GM23338 (cell line): Measurements from ENCODE around the gene AASDHPPT.

Experiments
- CREB1 ChIP-seq: fragments of 250-450 bp; sonication (Bioruptor Pico); IDR thresholded peaks from 2 replicates; pipeline ENCODE4 v1.5.0; 2020; ENCODE audit warnings: low read depth, mild to moderate bottlenecking, moderate library complexity
- CTCF ChIP-seq, 2 experiments: fragments of 200-600 bp in 1 of 2; sonication (generic) in 1 of 2; conservative IDR thresholded peaks; 2 replicates each; pipeline versions ENCODE4 v1.5.1 to v1.6.1; 2016 to 2017; ENCODE audit warnings: antibody characterized with exemption in 2 of 2, low read depth in 2 of 2, mild to moderate bottlenecking in 2 of 2, moderate library complexity in 1 of 2
- ETS1 ChIP-seq: IDR thresholded peaks from 2 replicates; pipeline ENCODE4 v1.6.1; 2016; ENCODE audit warnings: antibody characterized with exemption
- EZH2 ChIP-seq: fragments of 200-600 bp; sonication (generic); IDR thresholded peaks from one replicate; pipeline ENCODE4 v1.8.0; 2017; ENCODE audit warnings: antibody characterized with exemption, mild to moderate bottlenecking, low read depth; ENCODE audit not compliant: unreplicated experiment
- EZH2phosphoT487 ChIP-seq: fragments of 200-600 bp; sonication (generic); IDR thresholded peaks from one replicate; pipeline ENCODE4 v1.8.1; 2018; ENCODE audit warnings: antibody characterized with exemption; ENCODE audit not compliant: unreplicated experiment
- JUNB ChIP-seq: IDR thresholded peaks from one replicate; pipeline ENCODE4 v1.6.1; 2016; ENCODE audit warnings: antibody characterized with exemption; ENCODE audit not compliant: unreplicated experiment
- NANOG ChIP-seq: IDR thresholded peaks from 2 replicates; pipeline ENCODE4 v1.6.1; 2016; ENCODE audit warnings: antibody characterized with exemption, borderline replicate concordance
- POLR2AphosphoS5 ChIP-seq: IDR thresholded peaks from 2 replicates; pipeline ENCODE4 v1.6.1; 2016; ENCODE audit warnings: antibody characterized with exemption, low read depth
- REST ChIP-seq: IDR thresholded peaks from one replicate; pipeline ENCODE4 v1.6.1; 2018; ENCODE audit warnings: antibody characterized with exemption; ENCODE audit not compliant: unreplicated experiment
- STAT1 ChIP-seq: IDR thresholded peaks from one replicate; pipeline ENCODE4 v1.6.1; 2016; ENCODE audit warnings: antibody characterized with exemption; ENCODE audit not compliant: unreplicated experiment
- ZNF114 ChIP-seq: fragments of 250-450 bp; sonication (Bioruptor Pico); IDR thresholded peaks from 2 replicates; pipeline ENCODE4 v1.5.0; 2020; ENCODE audit warnings: mild to moderate bottlenecking, moderate library complexity
- ZNF331 ChIP-seq: fragments of 250-450 bp; sonication (Bioruptor Pico); IDR thresholded peaks from 2 replicates; pipeline ENCODE4 v1.5.0; 2020; ENCODE audit warnings: low read depth, mild to moderate bottlenecking, moderate library complexity
- ZNF462 ChIP-seq: fragments of 250-450 bp; sonication (Bioruptor Pico); IDR thresholded peaks from 2 replicates; pipeline ENCODE4 v1.5.0; 2020; ENCODE audit warnings: mild to moderate bottlenecking, moderate library complexity

- TF ChIP-seq CTCF (conservative IDR thresholded peaks at IDR 0.05; ENCODE audit: low read depth in 2 of 2) = no peak
- no peak for TF ChIP-seq EZH2
- TF ChIP-seq JUNB = no peak
- no peak for TF ChIP-seq EZH2phosphoT487
- no peak for TF ChIP-seq REST
- TF ChIP-seq CREB1 (CRISPR knock-in tag) = no peak
- TF ChIP-seq ZNF331 = no peak
- no peak for TF ChIP-seq POLR2AphosphoS5
- no peak for TF ChIP-seq ZNF114 (CRISPR knock-in tag)
- TF ChIP-seq STAT1 = no peak
- no peak for TF ChIP-seq ETS1
- TF ChIP-seq NANOG = no peak
- TF ChIP-seq ZNF462 = no peak
Observed at GRCh38 chr11:106092446-106092845, 15.0 kb downstream of the AASDHPPT start.
